LoVo (cell line): ENCODE results near the gene MRPS22.
A peak's percentile ranks its signal among the peaks of the same experiment; 100 is the strongest.

ENCODE experiments used
- DNase-seq: peaks from one replicate; pipeline ENCODE4 v3.0.0-alpha.2; 2016; ENCODE audit warnings: low spot score

MRPS22 gene

GRCh38 chr3:139343895-139344856 is at the start of gene MRPS22:
Gene MRPS22, plus strand, starts transcription at chr3:139344020. Its CDS starts 7 bp downstream, at chr3:139344027.
- peak; percentile 90 for DNase-seq

GRCh38 chr3:139295040-139295439 is 48.8 kb upstream of the MRPS22 start:
- DNase-seq, result no peak

DNA sequence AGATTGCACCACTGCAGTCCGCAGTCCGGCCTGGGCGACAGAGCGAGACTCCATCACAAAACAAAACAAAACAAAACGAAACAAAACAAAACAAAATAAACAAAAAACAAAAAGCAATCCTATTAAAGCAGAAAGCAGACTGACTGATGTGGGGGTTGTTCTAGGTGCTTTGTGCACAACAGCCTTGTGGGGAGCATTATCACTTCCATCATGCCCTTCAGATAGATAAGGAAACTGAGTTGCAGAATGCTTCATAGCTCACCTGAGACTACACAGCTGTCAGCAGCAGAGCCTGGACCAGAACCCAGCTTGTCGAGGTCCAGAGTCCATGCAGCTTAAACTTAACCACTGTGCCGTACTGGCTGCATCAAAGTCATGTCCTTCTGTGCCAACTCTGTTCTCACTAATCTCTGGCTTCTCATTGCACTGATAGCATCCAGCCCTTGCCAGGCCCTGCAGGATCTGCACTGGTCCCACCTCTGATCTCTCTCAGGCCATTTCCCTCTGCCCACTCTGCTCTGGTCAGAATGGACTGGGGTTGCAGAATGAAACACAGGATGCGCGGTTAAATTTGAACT is 47.6 kb upstream of the MRPS22 start:
- DNase-seq, result no peak

DNA sequence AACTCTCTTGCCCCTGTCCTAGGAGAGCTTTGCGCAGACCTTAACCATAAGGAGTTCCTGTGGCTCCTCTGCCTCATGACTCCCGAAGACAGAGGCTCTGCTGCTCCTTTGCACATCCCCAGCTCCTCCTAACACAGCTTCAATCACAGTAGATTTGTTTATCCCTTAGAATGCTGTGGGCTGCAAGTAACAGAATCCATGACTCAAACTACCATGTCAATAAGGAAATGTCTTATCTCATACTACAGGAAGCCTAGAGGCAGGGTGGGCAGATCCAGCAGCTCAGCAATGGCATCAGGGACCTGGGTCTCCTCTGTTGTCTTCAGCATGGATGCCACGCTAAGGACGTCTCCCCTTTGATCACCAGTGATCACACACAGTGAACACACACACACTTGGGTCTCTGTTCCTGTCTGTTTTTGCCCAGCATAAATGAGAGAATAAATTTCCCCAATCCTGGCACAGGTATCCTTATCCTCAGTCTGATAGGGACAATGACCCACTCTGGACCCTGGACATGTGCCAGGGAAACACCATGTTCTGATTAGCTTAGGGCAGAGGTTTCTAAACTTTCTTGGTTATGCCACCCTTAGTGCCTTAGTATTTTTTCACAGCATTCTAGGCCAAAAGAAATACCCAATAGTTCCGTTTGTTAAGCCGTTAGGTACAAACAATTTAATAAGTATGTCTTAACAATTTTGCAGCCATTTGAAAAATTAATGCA is 46.1 kb upstream of the MRPS22 start:
- no peak for DNase-seq

GRCh38 chr3:139299261-139300132 is 44.3 kb upstream of the MRPS22 start:
- peak; percentile 75 for DNase-seq

- no peak for DNase-seq
Observed at GRCh38 chr3:139300416-139300815, 43.4 kb upstream of the MRPS22 start.

GRCh38 chr3:139301183-139301582 is 42.6 kb upstream of the MRPS22 start:
- DNase-seq, result no peak

GRCh38 chr3:139301654-139302053 is 42.2 kb upstream of the MRPS22 start:
- no peak for DNase-seq

- DNase-seq, result peak; percentile 79
Observed at GRCh38 chr3:139302084-139302800, 41.6 kb upstream of the MRPS22 start.

GRCh38 chr3:139302801-139303113 is 41.1 kb upstream of the MRPS22 start:
- no peak for DNase-seq

DNA sequence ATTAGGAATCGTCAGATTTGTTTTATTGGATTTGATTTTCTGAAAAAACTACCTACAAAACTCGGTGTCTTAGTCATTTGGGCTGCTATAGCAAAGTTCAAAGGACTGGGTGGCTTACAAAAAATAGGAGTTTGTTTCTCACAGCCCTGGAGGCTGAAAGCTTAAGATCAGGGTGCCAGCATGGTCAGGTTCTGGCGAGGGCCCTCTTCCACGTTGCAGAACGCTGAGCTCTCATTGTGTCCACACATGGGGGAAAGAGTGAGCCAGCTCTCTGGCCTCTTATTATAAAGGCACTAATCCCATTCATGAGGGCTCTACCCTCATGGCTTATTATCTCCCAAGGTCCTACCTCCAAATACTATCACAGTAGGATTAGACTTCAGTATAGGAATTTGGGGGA is 40.6 kb upstream of the MRPS22 start:
- DNase-seq, result no peak

- DNase-seq, result no peak
Observed at GRCh38 chr3:139304383-139304782, 39.4 kb upstream of the MRPS22 start.

- no peak for DNase-seq
Observed at GRCh38 chr3:139306078-139306477, 37.7 kb upstream of the MRPS22 start.

- DNase-seq, result no peak
Observed at GRCh38 chr3:139307072-139307491, 36.7 kb upstream of the MRPS22 start.

GRCh38 chr3:139307601-139308555 is 35.9 kb upstream of the MRPS22 start:
- DNase-seq, result no peak

DNA sequence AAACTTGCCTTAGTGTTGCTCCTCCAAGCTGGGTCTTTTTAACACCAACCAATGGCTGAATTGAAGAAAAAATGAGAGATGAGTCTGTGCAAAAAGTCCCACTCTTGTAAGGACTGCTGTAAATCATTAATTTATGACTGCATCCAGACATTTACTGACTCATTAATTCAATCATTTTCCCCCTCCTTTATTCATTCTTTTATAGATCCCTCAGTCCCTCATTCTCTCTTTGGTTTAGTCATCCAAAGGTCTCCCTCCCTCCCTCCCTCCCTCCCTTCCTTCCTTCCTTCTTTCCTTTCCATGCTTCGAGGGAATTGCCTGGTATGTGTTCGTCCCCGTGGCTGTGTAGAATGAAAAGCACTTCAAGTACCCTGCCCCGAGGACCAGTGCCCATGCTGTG is 35.3 kb upstream of the MRPS22 start:
- no peak for DNase-seq

DNA sequence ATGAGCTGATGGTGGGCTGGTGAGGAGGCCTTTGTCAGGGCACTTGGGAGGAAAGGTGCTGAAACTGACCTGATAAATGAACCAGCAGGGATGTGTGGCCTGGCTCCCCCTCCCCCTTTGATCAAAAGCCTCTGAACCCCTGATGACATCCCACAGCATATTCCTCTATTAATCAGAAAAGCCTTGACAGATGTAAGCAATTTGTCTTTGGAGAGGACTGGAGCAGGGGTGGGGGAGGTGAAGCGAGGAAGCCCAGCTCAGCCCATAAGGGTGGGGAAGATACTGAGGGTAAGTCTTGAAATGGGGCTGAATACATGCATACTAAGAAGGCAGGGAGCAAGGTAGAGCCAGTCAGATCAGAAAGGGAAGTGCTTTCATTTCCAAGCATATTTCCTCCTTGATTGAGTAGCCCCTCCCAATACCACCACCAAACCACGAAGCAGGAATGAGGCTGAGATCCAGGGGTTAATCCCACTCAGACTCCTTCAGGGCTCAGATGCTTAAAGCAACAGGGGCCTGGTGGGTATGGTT is 34.7 kb upstream of the MRPS22 start:
- peak; percentile 54 for DNase-seq

- DNase-seq, result peak; percentile 51
Observed at GRCh38 chr3:139309880-139310279, 33.9 kb upstream of the MRPS22 start.

- DNase-seq, result peak; percentile 82
Observed at GRCh38 chr3:139310474-139310933, 33.3 kb upstream of the MRPS22 start.

DNA sequence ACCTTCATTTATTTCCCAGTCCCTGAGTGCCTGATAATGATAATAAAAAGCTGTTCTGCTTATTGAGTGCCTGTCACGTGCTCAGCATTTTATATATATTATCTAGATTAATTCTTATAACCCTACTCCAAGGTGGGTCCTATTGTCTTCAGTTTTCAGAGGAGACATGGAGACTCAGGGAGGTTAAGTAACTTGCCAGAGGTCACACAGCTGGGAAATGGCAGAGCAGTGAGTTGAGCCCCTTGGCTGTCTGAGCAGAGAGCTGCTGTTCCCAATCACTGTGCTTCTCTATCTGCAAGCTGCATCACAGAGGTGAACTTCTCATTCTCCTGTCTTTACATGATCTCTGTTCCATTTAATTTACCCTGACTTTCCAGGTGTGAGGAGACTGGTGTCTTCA is 32.3 kb upstream of the MRPS22 start:
- no peak for DNase-seq
